Astrocyte of the cerebellum (primary cell): Measurements from ENCODE around the gene B4GALT5.
"Not testable (repeated sequence)": the region's sequence is repeated elsewhere in the genome, so short reads cannot be mapped to it uniquely, and the experiment has no call there.

Experiments
- DNase-seq: peaks from one replicate; pipeline ENCODE4 v3.0.0-alpha.2; 2011; ENCODE audit warnings: low read depth
- H3K4me3 ChIP-seq: 2 replicates; pipeline ENCODE4 v1.5.1; 2011; ENCODE audit warnings: mild to moderate bottlenecking, low read depth, low read length, moderate library complexity
- CTCF ChIP-seq: IDR thresholded peaks from 2 replicates; pipeline ENCODE4 v1.5.1; 2012; ENCODE audit warnings: low read length, low read depth, moderate library complexity, mild to moderate bottlenecking; ENCODE audit errors: missing control alignments
- in situ Hi-C: cut with HindIII; loops from 2 replicates; pipeline ENCODE4 v1.10.0; 2017; ENCODE audit warnings: low sequenced_read_pairs

B4GALT5 gene

GRCh38 chr20:49724408-49725223, 10.9 kb upstream of the B4GALT5 start:
- no peak for TF ChIP-seq CTCF
- peak; percentile 44 for DNase-seq
- in situ Hi-C loops: no loop called here
- no peak overlapping the region for H3K4me3 ChIP-seq

GRCh38 chr20:49723758-49724157, 10.1 kb upstream of the B4GALT5 start:
- in situ Hi-C loops, DNase-seq, H3K4me3 ChIP-seq: not testable (repeated sequence)

- H3K4me3 ChIP-seq, DNase-seq, in situ Hi-C loops: not testable (repeated sequence)
Measured at GRCh38 chr20:49721326-49721725, 7.6 kb upstream of the B4GALT5 start.

GRCh38 chr20:49715466-49715865, 1.8 kb upstream of the B4GALT5 start:
- no peak for DNase-seq
- no peak overlapping the region for H3K4me3 ChIP-seq
- in situ Hi-C loops: no loop called here
- TF ChIP-seq CTCF: no peak

GRCh38 chr20:49712996-49713752, 504 bp downstream of the B4GALT5 start:
- in situ Hi-C loops: no loop called here
- H3K4me3 ChIP-seq: peak overlapping the region; percentile 80
- no peak for TF ChIP-seq CTCF
- DNase-seq: no peak

- DNase-seq: no peak
- in situ Hi-C loops: no loop called here
- H3K4me3 ChIP-seq: peak overlapping the region; percentile 80
- TF ChIP-seq CTCF: no peak
Measured at GRCh38 chr20:49712646-49712995, 1.1 kb downstream of the B4GALT5 start.

DNA sequence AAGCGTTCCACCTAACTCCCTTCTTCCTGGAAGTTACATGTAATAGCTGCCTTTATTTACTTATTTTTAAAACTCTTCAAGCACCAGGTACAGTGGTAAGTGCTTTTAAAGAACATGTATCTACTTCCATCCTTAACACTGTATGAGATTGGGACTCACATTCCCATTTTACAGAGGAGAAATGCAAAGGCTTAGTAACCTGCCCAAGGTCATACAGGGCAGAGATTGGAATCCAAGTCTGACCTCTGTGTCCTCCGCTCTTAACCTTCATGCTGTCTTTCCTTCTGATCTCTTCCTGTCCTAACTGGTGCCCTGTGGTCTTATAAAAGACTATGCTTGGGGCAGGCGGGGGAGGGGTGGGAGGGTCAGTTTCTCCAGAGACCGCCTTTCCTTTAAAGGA, 1.6 kb downstream of the B4GALT5 start:
- in situ Hi-C loops: no loop called here

More for the DNA sequence above, 1.6 kb downstream of the B4GALT5 start:
- peak overlapping the region; percentile 80 for H3K4me3 ChIP-seq
- no peak for TF ChIP-seq CTCF
- no peak for DNase-seq
